H1 (cell line): ENCODE measurements around the gene STK36. TPM values are rescaled to one million over a fixed set of nuclear protein-coding genes. Genes with fewer than 3 reads are reported as not detected.
A peak's percentile ranks its signal among the peaks of the same experiment; 100 is the strongest.

Experiments used
- ATF2 ChIP-seq: IDR thresholded peaks from 2 replicates; pipeline ENCODE4 v1.6.1; 2012; ENCODE audit warnings: low read length, inconsistent platforms
- BCL11A ChIP-seq, 2 experiments: IDR thresholded peaks; one replicate each; pipeline ENCODE4 v1.6.1; 2011; ENCODE audit warnings: low read depth in 2 of 2, low read length in 2 of 2, mild to moderate bottlenecking in 2 of 2
- CHD1 ChIP-seq: IDR thresholded peaks from 2 replicates; pipeline ENCODE4 v1.6.1; 2012; ENCODE audit warnings: low read depth, low read length, improper control_type of control experiment
- GABPA ChIP-seq: IDR thresholded peaks from 2 replicates; pipeline ENCODE4 v1.6.1; 2011; ENCODE audit warnings: mild to moderate bottlenecking, low read length, moderate library complexity, borderline replicate concordance; ENCODE audit not compliant: insufficient read depth
- GTF2F1 ChIP-seq: IDR thresholded peaks from 2 replicates; pipeline ENCODE4 v1.6.1; 2012; ENCODE audit warnings: low read depth, low read length, improper control_type of control experiment, borderline replicate concordance
- HDAC6 ChIP-seq: IDR thresholded peaks from one replicate; pipeline ENCODE4 v1.7.1; 2012; ENCODE audit warnings: low read depth, mild to moderate bottlenecking, inconsistent platforms, low read length, moderate library complexity
- JUND ChIP-seq: IDR thresholded peaks from 2 replicates; pipeline ENCODE4 v1.6.1; 2011; ENCODE audit warnings: mild to moderate bottlenecking, improper control_type of control experiment, low read length
- NANOG ChIP-seq: IDR thresholded peaks from 2 replicates; pipeline ENCODE4 v1.6.1; 2011; ENCODE audit warnings: low read length, low read depth, mild to moderate bottlenecking, inconsistent platforms; ENCODE audit not compliant: insufficient read depth, poor library complexity, severe bottlenecking
- NRF1 ChIP-seq: IDR thresholded peaks from 2 replicates; pipeline ENCODE4 v1.6.1; 2011; ENCODE audit warnings: mild to moderate bottlenecking, low read depth, low read length, improper control_type of control experiment
- POLR2A ChIP-seq, 2 experiments: IDR thresholded peaks; 1 replicate in 1 of 2; 2 replicates in 1 of 2; pipeline ENCODE4 v1.6.1; 2011; ENCODE audit warnings: low read depth in 2 of 2, low read length in 2 of 2, mild to moderate bottlenecking in 2 of 2; ENCODE audit errors: control extremely low read depth in 1 of 2
- POLR2AphosphoS5 ChIP-seq: IDR thresholded peaks from 2 replicates; pipeline ENCODE4 v1.6.1; 2011; ENCODE audit warnings: low read depth, low read length
- RAD21 ChIP-seq, 2 experiments: IDR thresholded peaks in 1 of 2; conservative IDR thresholded peaks in 1 of 2; 2 replicates each; pipeline ENCODE4 v1.6.1; 2011; ENCODE audit warnings: low read depth in 2 of 2, low read length in 2 of 2, improper control_type of control experiment in 1 of 2, inconsistent platforms in 1 of 2, mild to moderate bottlenecking in 1 of 2, moderate library complexity in 1 of 2
- RNF2 ChIP-seq: fragments of 200-900, 300-1000 bp; sonication (generic); IDR thresholded peaks from 2 replicates; pipeline ENCODE4 v1.7.1; 2016; ENCODE audit warnings: borderline replicate concordance, low read depth, mild to moderate bottlenecking, antibody characterized with exemption, low read length; ENCODE audit not compliant: poor library complexity, severe bottlenecking; ENCODE audit errors: missing control alignments
- SAP30 ChIP-seq: fragments of 300-600 bp; sonication (generic); IDR thresholded peaks from 2 replicates; pipeline ENCODE4 v1.7.1; 2012; ENCODE audit warnings: low read length, moderate library complexity, mild to moderate bottlenecking, inconsistent platforms; ENCODE audit not compliant: insufficient read depth, insufficient replicate concordance
- SP4 ChIP-seq: IDR thresholded peaks from 2 replicates; pipeline ENCODE4 v1.6.1; 2012; ENCODE audit warnings: low read length, inconsistent platforms
- SUZ12 ChIP-seq: fragments of 200-600 bp; sonication (generic); IDR thresholded peaks from 2 replicates; pipeline ENCODE4 v1.6.1; 2012; ENCODE audit warnings: mild to moderate bottlenecking, inconsistent platforms, low read length, moderate library complexity, mixed read lengths
- TAF7 ChIP-seq: optimal IDR thresholded peaks from 2 replicates; pipeline ENCODE3; 2011; ENCODE audit warnings: low read depth, mild to moderate bottlenecking, inconsistent platforms, low read length, moderate library complexity, borderline replicate concordance
- TBP ChIP-seq: IDR thresholded peaks from 2 replicates; pipeline ENCODE4 v1.6.1; 2011; ENCODE audit warnings: low read depth, low read length, improper control_type of control experiment
- TCF12 ChIP-seq: IDR thresholded peaks from 2 replicates; pipeline ENCODE4 v1.6.1; 2011; ENCODE audit warnings: low read depth, mild to moderate bottlenecking, low read length
- TEAD4 ChIP-seq: IDR thresholded peaks from 2 replicates; pipeline ENCODE4 v1.6.1; 2012; ENCODE audit warnings: low read depth, low read length, inconsistent platforms, mixed read lengths
- YY1 ChIP-seq: IDR thresholded peaks from 2 replicates; pipeline ENCODE4 v1.6.1; 2011; ENCODE audit warnings: low read depth, mild to moderate bottlenecking, low read length
- ZNF274 ChIP-seq: IDR thresholded peaks from 2 replicates; pipeline ENCODE4 v1.7.0; 2012; ENCODE audit warnings: low read length, borderline replicate concordance; ENCODE audit errors: extremely low read depth
- polyA plus RNA-seq, 7 experiments: library from polyadenylated mRNA; depleted of rRNA in 3 of 7; stranded (reverse) in 5 of 7; unstranded in 2 of 7; fragments of >200 nt in 5 of 7; fragments of 200-250 nt in 2 of 7; gene quantifications; 1 replicate in 5 of 7; 2 replicates in 1 of 7; 4 replicates in 1 of 7; pipeline versions ENCODE4 v1.2.1 to v1.2.3, GENCODE V29; 2011 to 2013; ENCODE audit warnings: missing spikeins in 2 of 7, mixed read lengths in 2 of 7
- total RNA-seq: library from RNA; stranded (reverse); fragmentation: NEBNext Ultra II Directional; extraction: Animal tissue kit (Norgen Biotek cat#: 25700); gene quantifications from 2 replicates; pipeline ENCODE4 v1.2.1, GENCODE V29; 2021

STK36 gene
- total and polyA plus RNA-seq, 2 of the 8 experiments (the other 6 are each of a cell fraction or from before 2014, with no cell fraction given): 41.4 to 57.6 TPM

- TF ChIP-seq RNF2 (no peak), POLR2A (IDR thresholded peaks at IDR 0.05; ENCODE audit: control extremely low read depth in 1 of 2, low read depth in 2 of 2, low read length in 2 of 2) (peak; percentile 70 to 74), TAF7 (no peak), GABPA (peak; percentile 97), JUND (0 out of 2 replicates have a peak, but pooled peaks have one; percentile 16), CHD1 (no peak), NRF1 (no peak), ATF2 (no peak), YY1 (peak; percentile 90), SAP30 (peak; percentile 92), GTF2F1 (0 out of 2 replicates have a peak, but pooled peaks have one; percentile 77), ZNF274 (no peak), TCF12 (no peak), HDAC6 (no peak), SP4 (peak; percentile 99), SUZ12 (no peak), TEAD4 (no peak), NANOG (no peak), TBP (peak; percentile 79), RAD21 (IDR thresholded peaks at IDR 0.05 in 1 of 2, conservative IDR thresholded peaks at IDR 0.05 in 1 of 2; ENCODE audit: low read depth in 2 of 2, low read length in 2 of 2) (no peak), POLR2AphosphoS5 (peak; percentile 41), BCL11A (IDR thresholded peaks at IDR 0.05; ENCODE audit: low read depth in 2 of 2, low read length in 2 of 2) (no peak)
Measured at GRCh38 chr2:218671654-218672566, at the start of gene STK36, which contains the start of gene RNF25 (continued).
